HG03571 (cell line): Measurements from ENCODE around the gene ANKRD23.
"Not testable (repeated sequence)": the region's sequence is repeated elsewhere in the genome, so short reads cannot be mapped to it uniquely, and the experiment has no call there.

Experiments used
- ATAC-seq: cut with Tn5 transposase; IDR thresholded peaks from one replicate; pipeline ENCODE4 v1.9.1; 2021; ENCODE audit not compliant: unreplicated experiment

Gene ANKRD23

DNA sequence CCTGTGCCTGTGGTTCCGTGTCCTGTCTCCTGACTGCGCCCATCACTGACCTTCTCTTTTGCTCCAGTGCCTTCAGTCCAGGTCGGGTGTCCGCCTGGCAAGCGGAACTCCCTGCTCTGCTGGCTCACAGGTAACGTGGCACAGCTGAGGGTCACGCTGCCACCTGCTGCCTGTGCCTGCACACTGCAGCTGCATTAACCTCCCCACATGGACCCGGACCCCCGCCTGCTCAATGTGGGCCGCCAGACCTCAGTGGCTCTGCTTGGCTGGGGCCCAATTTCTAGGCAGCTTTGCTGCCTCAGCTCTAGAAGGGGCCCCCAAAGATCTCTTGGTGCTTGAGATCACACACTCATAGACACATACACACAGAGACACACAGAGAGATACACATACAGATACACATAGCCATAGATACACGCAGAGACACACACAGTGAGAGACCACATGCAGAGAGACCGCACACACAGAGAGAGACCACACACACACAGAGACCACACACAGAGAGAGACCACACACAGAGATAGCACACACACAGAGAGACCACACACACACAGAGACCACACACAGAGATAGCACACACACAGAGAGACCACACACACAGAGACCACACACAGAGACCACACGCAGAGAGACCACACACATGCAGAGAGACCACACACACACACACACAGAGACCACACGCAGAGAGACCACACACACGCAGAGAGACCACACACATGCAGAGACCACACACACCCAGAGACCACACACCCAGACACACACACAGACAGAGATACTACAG, 42.6 kb downstream of the ANKRD23 start:
- ATAC-seq = peak; percentile 82

GRCh38 chr2:96800061-96801004, 43.5 kb downstream of the ANKRD23 start:
- ATAC-seq = peak; percentile 9

DNA sequence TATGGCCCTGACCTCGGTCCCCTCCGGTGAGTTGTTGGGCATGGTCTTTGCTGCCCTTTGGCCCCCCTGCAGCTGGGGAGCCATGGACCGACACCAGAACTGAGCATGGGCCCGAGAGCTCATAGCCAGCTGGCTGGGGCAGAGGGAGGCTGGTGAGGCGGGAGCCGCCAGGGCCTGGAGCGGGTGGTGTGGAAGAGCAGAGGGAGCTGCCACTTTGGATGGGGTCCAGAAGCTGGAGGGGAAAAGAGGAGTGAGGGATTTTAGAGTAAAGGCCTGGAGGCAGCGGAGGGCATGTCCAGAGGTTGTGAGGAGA, 44.2 kb downstream of the ANKRD23 start:
- ATAC-seq = no peak

GRCh38 chr2:96798733-96799622, 44.8 kb downstream of the ANKRD23 start:
- no peak for ATAC-seq

- no peak for ATAC-seq
Measured at GRCh38 chr2:96797066-96797625, 46.7 kb downstream of the ANKRD23 start.

- not testable (repeated sequence) for ATAC-seq
Measured at GRCh38 chr2:96796497-96796896, 47.3 kb downstream of the ANKRD23 start.

DNA sequence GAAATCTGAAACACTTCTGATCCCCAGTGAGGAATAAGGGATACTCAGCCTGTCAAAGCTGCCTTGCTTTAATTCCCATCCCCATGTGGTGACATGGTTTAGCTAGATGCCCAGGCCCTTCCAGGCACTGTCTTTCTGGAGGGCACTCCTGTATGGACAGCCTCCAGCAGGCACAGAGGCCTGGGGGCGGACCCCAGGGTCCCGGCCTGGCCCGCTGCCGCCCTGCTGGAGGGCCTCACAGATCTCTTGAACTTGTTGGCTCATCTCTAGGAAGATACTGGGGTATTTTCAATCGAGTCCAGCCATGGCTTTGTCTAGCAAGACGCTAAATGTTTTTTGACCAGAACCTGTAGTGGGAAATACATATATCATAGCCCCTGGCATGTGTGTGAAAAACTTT, 48.7 kb downstream of the ANKRD23 start:
- ATAC-seq = no peak

GRCh38 chr2:96792772-96793749, 50.8 kb downstream of the ANKRD23 start:
- no peak for ATAC-seq

GRCh38 chr2:96789245-96789617, 54.6 kb downstream of the ANKRD23 start:
- no peak for ATAC-seq

- ATAC-seq = no peak
Measured at GRCh38 chr2:96788442-96789244, 55.2 kb downstream of the ANKRD23 start.
